NCI-H460 (cell line): ENCODE measurements around the gene CDYL2. TPM values are rescaled to one million over a fixed set of nuclear protein-coding genes. Genes with fewer than 3 reads are reported as not detected.

Experiments
- DNase-seq: peaks from one replicate; pipeline ENCODE4 v3.0.0-alpha.2; 2016; ENCODE audit warnings: low read depth; ENCODE audit errors: extremely low read depth
- total RNA-seq: library from RNA; depleted of rRNA; stranded (reverse); fragments of >200 nt; shearing (Covaris generic); gene quantifications from 2 replicates; pipeline ENCODE4 v1.2.3, GENCODE V29; 2014

Gene CDYL2
- total RNA-seq, 1 experiment from 2014 or later: 0.25 TPM

DNA sequence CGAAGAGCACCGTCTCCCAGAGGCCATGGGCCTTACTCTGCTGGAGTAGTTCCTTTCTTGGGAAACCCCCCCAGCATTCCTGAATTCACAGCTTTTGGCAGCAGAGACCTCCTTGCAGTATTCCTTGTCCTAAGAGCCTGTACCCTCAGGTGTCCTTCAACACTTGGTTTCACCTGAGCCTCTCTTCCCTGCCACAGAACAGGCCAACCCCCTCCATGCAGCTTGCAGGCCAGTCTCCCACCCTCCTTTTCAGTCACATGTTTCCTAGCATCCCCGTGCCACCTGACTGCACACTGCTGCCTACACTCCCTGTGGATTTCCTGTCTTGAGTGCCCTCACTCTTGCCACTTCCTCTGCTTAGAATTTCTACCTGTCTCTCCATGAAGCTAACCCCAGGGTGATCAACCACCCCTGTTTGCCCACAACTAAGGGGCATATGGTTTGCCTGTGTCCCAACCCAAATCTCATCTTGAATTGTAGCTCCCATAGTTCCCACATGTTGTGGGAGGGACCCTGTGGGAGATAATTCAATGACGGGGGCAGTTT, 198.1 kb downstream of the CDYL2 start:
- no peak for DNase-seq

- no peak for DNase-seq
Measured at GRCh38 chr16:80604600-80605355, 199.6 kb downstream of the CDYL2 start.

GRCh38 chr16:80602894-80603293, 201.5 kb downstream of the CDYL2 start:
- no peak for DNase-seq

DNA sequence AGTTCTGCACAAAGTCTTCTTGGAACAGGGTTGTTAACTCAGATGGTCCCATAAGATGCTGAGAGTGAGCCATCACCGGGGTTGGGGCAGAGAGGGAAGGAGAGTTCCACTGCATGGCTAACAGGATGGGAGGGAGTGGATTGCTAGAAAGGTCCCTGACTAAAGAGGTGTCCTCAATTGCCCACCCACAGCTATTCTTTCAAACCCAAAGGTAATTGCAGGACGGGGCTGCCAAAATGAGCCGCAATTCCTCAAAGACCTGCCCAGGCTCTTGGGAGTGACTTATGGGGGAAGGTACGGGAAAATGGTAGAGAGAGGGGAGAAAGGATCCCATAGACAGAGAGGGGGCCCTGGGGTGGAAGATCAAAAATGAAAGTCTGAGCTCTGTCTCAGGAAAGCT, 203.2 kb downstream of the CDYL2 start:
- DNase-seq: no peak

- DNase-seq: no peak
Measured at GRCh38 chr16:80599466-80599865, 204.9 kb downstream of the CDYL2 start.

- DNase-seq: no peak
Measured at GRCh38 chr16:80596507-80597207, 207.7 kb downstream of the CDYL2 start.

- no peak for DNase-seq
Measured at GRCh38 chr16:80594756-80595155, 209.6 kb downstream of the CDYL2 start.

GRCh38 chr16:80592273-80592672, 212.1 kb downstream of the CDYL2 start:
- no peak for DNase-seq

GRCh38 chr16:80591071-80591915, 213.1 kb downstream of the CDYL2 start:
- DNase-seq: no peak

DNA sequence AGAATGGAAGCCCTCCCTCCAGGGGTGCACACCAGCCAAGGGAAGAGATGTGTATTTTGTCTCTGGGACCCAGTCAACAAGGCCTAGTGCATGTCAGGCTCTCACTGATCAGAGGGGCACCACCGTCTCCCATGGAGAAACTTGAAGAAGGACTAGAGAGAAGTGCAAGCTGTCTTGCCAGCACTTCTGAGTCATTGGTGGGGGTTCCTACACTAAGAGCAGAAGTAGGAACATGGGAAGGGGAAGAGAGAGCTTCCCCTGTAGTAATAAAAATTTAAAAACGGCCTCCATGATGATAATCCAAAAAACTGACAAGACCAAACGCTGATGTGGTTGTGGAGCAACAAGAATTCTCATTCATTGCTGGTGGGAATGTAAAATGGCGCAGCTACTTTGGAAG, 217.3 kb downstream of the CDYL2 start:
- no peak for DNase-seq

- no peak for DNase-seq
Measured at GRCh38 chr16:80586476-80586875, 217.9 kb downstream of the CDYL2 start.

GRCh38 chr16:80585764-80586163, 218.6 kb downstream of the CDYL2 start:
- DNase-seq: no peak

- DNase-seq: no peak
Measured at GRCh38 chr16:80583466-80583865, 220.9 kb downstream of the CDYL2 start.

- DNase-seq: no peak
Measured at GRCh38 chr16:80580109-80580832, 224.1 kb downstream of the CDYL2 start.

DNA sequence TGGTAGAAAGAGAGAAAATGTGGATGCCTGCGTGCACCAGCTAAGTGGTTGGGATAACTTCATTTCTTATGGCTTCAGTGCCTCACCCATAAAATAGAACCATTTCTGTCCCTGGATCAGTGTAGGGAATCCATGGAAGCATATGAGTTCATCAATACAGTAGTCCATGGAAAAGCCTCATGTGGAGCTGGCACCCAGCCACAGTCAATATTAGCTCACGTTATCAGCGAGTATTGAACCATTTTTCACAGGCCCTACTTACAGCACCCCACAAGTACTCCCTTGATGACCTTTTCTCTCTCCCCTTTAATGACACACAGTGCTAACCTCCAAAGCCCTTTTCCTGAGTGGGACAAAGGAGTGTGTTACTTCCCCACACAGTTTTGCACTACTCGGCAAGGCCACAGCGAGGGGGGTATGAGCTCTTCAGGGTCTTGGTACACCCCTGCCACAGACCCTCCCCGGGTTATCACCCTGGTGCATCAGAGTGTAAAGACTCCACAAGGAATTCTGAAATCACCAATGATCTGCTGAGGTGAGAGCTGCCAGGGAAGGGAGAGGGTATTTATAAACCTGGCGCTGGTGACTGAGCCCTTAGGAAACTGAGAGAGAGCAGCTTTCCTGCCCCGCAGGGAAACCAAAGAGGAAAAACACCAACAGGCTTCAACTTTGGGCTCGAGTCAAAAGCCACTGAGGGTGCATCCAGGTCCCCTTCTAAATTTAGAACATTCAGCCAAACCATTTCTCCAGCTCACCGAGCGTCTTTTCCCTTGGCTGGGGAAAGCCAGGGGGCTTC, 226.7 kb downstream of the CDYL2 start:
- DNase-seq: no peak

GRCh38 chr16:80576343-80576912, 228.0 kb downstream of the CDYL2 start:
- DNase-seq: no peak

- DNase-seq: no peak
Measured at GRCh38 chr16:80573700-80574120, 230.7 kb downstream of the CDYL2 start.

- no peak for DNase-seq
Measured at GRCh38 chr16:80570106-80570478, 234.3 kb downstream of the CDYL2 start.

DNA sequence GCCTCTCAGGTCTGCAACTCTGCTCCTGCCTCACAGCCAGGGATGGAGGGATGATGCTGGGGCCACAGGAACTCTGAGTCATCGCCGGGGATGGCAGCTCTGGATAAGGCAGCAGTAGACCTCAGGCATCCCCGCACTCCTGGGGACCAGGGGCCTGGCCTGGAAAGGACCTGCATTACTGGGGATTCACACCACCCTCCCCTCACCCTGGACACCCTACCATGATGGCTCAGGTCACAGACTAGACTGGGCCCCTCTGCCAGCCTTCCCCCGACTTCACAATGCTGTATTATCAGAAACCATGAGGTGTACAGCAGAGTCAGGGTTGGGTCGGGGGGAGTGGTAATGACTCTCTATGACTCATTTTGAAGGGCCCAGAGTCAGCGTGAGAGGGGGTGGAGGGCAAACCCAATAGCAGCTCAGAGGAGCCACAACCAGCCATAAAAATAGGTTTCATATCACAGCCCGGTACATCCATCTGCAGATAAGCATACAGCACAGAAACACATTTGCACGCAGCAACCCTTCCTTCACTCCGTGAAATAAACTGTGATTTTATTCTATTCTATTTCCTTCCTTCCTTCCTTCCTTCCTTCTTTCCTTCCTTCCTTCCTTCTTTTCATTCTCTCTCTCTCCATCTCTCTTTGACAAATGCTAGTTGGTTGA, 234.8 kb downstream of the CDYL2 start:
- no peak for DNase-seq
